HepG2 (cell line): ENCODE measurements around the gene MRPL2. TPM values are rescaled to one million over a fixed set of nuclear protein-coding genes. Genes with fewer than 3 reads are reported as not detected.
A peak's percentile ranks its signal among the peaks of the same experiment; 100 is the strongest.

ENCODE experiments used
- FOXK2 ChIP-seq: fragments of 450-650 bp; IDR thresholded peaks from 2 replicates; pipeline ENCODE4 v1.6.1; 2016
- HOXD1 ChIP-seq: sonication (generic); formaldehyde crosslinking; IDR thresholded peaks from 2 replicates; pipeline ENCODE4 v1.5.0; 2020; ENCODE audit warnings: missing genetic modification reagents
- KLF12 ChIP-seq: sonication (generic); formaldehyde crosslinking; IDR thresholded peaks from 2 replicates; pipeline ENCODE4 v1.4.0; 2020; ENCODE audit warnings: missing genetic modification reagents, borderline replicate concordance
- KLF16 ChIP-seq, 2 experiments: sonication (generic) in 1 of 2; formaldehyde crosslinking in 1 of 2; IDR thresholded peaks; 2 replicates each; pipeline versions ENCODE4 v1.6.1 to v1.8.0; 2016 to 2023; ENCODE audit warnings: missing genetic modification reagents in 2 of 2, missing compliant biosample characterization in 1 of 2
- MATR3 ChIP-seq: sonication (generic); formaldehyde crosslinking; IDR thresholded peaks from 2 replicates; pipeline ENCODE4 v1.4.0; 2020; ENCODE audit warnings: missing genetic modification reagents
- MIXL1 ChIP-seq: IDR thresholded peaks from 2 replicates; pipeline ENCODE4 v1.6.1; 2016
- SALL2 ChIP-seq: sonication (generic); formaldehyde crosslinking; IDR thresholded peaks from 2 replicates; pipeline ENCODE4 v1.8.1; 2023; ENCODE audit warnings: mild to moderate bottlenecking, missing genetic modification reagents, inconsistent platforms
- SOX13 ChIP-seq, 3 experiments: fragments of 450-650 bp in 1 of 3; sonication (generic) in 1 of 3; formaldehyde crosslinking in 1 of 3; IDR thresholded peaks in 2 of 3; conservative IDR thresholded peaks in 1 of 3; 2 replicates each; pipeline versions ENCODE4 v1.5.0 to v1.6.1; 2016 to 2020; ENCODE audit warnings: antibody characterized with exemption in 1 of 3, mild to moderate bottlenecking in 1 of 3, missing compliant biosample characterization in 1 of 3, missing genetic modification reagents in 1 of 3, moderate library complexity in 1 of 3
- SP1 ChIP-seq, 2 experiments: fragments of 450-650 bp in 1 of 2; sonication (generic) in 1 of 2; formaldehyde crosslinking in 1 of 2; IDR thresholded peaks; 2 replicates each; pipeline versions ENCODE4 v1.4.0 to v1.6.1; 2016 to 2020; ENCODE audit warnings: missing genetic modification reagents in 1 of 2
- SP5 ChIP-seq: IDR thresholded peaks from 2 replicates; pipeline ENCODE4 v1.6.1; 2016; ENCODE audit warnings: low read depth, borderline replicate concordance
- TAF1 ChIP-seq: sonication (generic); formaldehyde crosslinking; IDR thresholded peaks from 2 replicates; pipeline ENCODE4 v1.4.0; 2020; ENCODE audit warnings: missing genetic modification reagents
- TGIF2 ChIP-seq: IDR thresholded peaks from 2 replicates; pipeline ENCODE4 v1.6.1; 2016; ENCODE audit warnings: control low read depth, missing compliant biosample characterization
- ZNF160 ChIP-seq: sonication (generic); formaldehyde crosslinking; IDR thresholded peaks from 2 replicates; pipeline ENCODE4 v1.8.0; 2022; ENCODE audit warnings: mild to moderate bottlenecking, inconsistent platforms, missing genetic modification reagents
- polyA plus RNA-seq, 8 experiments: library from polyadenylated mRNA; depleted of rRNA in 3 of 8; stranded (reverse) in 7 of 8; unstranded in 1 of 8; fragments of >200 nt; fragmentation: Illumina TruSeq in 4 of 8; extraction: Trizol in 4 of 8; gene quantifications; 2 replicates each; pipeline versions ENCODE4 v1.2.1 to v1.2.3, GENCODE V29; 2011 to 2016; ENCODE audit warnings: low read depth in 4 of 8, missing spikeins in 1 of 8, mixed read lengths in 1 of 8; ENCODE audit not compliant: insufficient read depth in 1 of 8
- total RNA-seq, 5 experiments: library from RNA; depleted of rRNA; stranded (reverse); fragments of >200 nt; fragmentation: Illumina TruSeq; extraction: Trizol; gene quantifications; 2 replicates each; pipeline ENCODE4 v1.2.3, GENCODE V29; 2016; ENCODE audit warnings: low read depth in 1 of 5
- TF ChIP-seq, protein P1 (sequence below): sonication (generic); formaldehyde crosslinking; IDR thresholded peaks from 2 replicates; pipeline ENCODE4 v1.4.0; 2020; ENCODE audit warnings: low read depth, mild to moderate bottlenecking, missing genetic modification reagents
- TF ChIP-seq, protein P2 (sequence below): IDR thresholded peaks from 2 replicates; pipeline ENCODE4 v1.6.1; 2016; ENCODE audit warnings: missing compliant biosample characterization, missing genetic modification reagents, borderline replicate concordance
- TF ChIP-seq, protein P3 (sequence below): sonication (generic); formaldehyde crosslinking; IDR thresholded peaks from 2 replicates; pipeline ENCODE4 v1.4.0; 2020; ENCODE audit warnings: missing genetic modification reagents, borderline replicate concordance
- TF ChIP-seq, protein P4 (sequence below): sonication (generic); formaldehyde crosslinking; IDR thresholded peaks from 2 replicates; pipeline ENCODE4 v1.5.0; 2020; ENCODE audit warnings: missing genetic modification reagents
- TF ChIP-seq, protein P5 (sequence below): sonication (generic); formaldehyde crosslinking; IDR thresholded peaks from 2 replicates; pipeline ENCODE4 v1.5.1; 2020; ENCODE audit warnings: mild to moderate bottlenecking, missing genetic modification reagents, moderate library complexity

Gene MRPL2
- total and polyA plus RNA-seq, 2 of the 13 experiments (the other 11 are each of a cell fraction or from before 2014, with no cell fraction given), result 56.8 to 65.6 TPM

DNA sequence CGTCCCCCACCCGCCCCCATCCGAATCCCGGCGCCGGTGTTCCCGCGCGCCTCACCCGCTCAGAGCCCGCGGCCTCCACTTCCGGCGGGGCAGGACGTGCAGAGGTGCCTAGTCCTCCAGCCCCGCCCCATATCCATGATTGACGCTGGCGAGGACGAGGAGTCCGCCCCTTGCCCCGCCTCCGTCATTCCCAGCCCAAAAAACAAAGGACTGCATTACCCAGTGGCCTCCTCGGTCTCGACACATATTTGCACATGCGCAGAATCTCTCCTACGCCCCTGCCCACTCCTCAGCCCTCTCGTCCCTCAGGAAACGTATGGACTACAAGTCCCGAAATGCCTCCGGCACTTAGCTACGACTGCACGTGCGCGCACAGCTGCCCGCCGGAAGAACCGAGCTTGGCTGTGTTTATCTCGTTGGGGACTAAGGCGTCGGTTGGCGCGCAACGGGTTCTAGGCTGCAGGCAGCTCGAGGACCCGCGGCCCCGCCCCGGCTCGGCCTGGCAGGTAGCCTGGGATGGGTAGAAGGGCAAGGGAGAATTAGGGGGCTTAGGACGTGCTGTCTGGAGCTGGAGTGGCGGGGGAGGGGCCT is 45.3 kb downstream of the MRPL2 start, which contains the start of the genes KLHDC3 and MEA1 (continued):
- TF ChIP-seq, protein P1, sequence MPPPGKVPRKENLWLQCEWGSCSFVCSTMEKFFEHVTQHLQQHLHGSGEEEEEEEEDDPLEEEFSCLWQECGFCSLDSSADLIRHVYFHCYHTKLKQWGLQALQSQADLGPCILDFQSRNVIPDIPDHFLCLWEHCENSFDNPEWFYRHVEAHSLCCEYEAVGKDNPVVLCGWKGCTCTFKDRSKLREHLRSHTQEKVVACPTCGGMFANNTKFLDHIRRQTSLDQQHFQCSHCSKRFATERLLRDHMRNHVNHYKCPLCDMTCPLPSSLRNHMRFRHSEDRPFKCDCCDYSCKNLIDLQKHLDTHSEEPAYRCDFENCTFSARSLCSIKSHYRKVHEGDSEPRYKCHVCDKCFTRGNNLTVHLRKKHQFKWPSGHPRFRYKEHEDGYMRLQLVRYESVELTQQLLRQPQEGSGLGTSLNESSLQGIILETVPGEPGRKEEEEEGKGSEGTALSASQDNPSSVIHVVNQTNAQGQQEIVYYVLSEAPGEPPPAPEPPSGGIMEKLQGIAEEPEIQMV (CRISPR knock-in tag), result peak; percentile 40; the same call in 1 of the 2 replicates
- peak in 1 of 2 experiments; percentile 56; a peak in 2 of 4 replicates for TF ChIP-seq KLF16 (CRISPR knock-in tag; IDR thresholded peaks at IDR 0.05)
- TF ChIP-seq MATR3, result no peak
- 0 out of 2 replicates have a peak, but pooled peaks have one; percentile 2 for TF ChIP-seq SALL2 (CRISPR knock-in tag)
- TF ChIP-seq HOXD1 (CRISPR knock-in tag), result no peak
- peak; percentile 64; the same call in 1 of the 2 replicates for TF ChIP-seq TAF1 (CRISPR knock-in tag)
- peak; percentile 88 for TF ChIP-seq TGIF2
- TF ChIP-seq, protein P2, sequence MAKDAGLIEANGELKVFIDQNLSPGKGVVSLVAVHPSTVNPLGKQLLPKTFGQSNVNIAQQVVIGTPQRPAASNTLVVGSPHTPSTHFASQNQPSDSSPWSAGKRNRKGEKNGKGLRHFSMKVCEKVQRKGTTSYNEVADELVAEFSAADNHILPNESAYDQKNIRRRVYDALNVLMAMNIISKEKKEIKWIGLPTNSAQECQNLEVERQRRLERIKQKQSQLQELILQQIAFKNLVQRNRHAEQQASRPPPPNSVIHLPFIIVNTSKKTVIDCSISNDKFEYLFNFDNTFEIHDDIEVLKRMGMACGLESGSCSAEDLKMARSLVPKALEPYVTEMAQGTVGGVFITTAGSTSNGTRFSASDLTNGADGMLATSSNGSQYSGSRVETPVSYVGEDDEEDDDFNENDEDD, result peak; percentile 84
- no peak for TF ChIP-seq SOX13 (IDR thresholded peaks at IDR 0.05)
- peak in 1 of 2 experiments; percentile 33; a peak in 1 of 4 replicates for TF ChIP-seq SOX13 (CRISPR knock-in tag; conservative IDR thresholded peaks at IDR 0.05 in 1 of 2, IDR thresholded peaks at IDR 0.05 in 1 of 2)
- 0 out of 2 replicates have a peak, but pooled peaks have one; percentile 46 for TF ChIP-seq ZNF160 (CRISPR knock-in tag)
- TF ChIP-seq KLF12, result no peak
- TF ChIP-seq SP1 (IDR thresholded peaks at IDR 0.05), result no peak
- peak; percentile 82 for TF ChIP-seq SP1 (CRISPR knock-in tag; IDR thresholded peaks at IDR 0.05)
- TF ChIP-seq SP5 (CRISPR knock-in tag), result peak; percentile 86
- TF ChIP-seq, protein P3, sequence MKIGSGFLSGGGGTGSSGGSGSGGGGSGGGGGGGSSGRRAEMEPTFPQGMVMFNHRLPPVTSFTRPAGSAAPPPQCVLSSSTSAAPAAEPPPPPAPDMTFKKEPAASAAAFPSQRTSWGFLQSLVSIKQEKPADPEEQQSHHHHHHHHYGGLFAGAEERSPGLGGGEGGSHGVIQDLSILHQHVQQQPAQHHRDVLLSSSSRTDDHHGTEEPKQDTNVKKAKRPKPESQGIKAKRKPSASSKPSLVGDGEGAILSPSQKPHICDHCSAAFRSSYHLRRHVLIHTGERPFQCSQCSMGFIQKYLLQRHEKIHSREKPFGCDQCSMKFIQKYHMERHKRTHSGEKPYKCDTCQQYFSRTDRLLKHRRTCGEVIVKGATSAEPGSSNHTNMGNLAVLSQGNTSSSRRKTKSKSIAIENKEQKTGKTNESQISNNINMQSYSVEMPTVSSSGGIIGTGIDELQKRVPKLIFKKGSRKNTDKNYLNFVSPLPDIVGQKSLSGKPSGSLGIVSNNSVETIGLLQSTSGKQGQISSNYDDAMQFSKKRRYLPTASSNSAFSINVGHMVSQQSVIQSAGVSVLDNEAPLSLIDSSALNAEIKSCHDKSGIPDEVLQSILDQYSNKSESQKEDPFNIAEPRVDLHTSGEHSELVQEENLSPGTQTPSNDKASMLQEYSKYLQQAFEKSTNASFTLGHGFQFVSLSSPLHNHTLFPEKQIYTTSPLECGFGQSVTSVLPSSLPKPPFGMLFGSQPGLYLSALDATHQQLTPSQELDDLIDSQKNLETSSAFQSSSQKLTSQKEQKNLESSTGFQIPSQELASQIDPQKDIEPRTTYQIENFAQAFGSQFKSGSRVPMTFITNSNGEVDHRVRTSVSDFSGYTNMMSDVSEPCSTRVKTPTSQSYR (CRISPR knock-in tag), result peak; percentile 72; the same call in 1 of the 2 replicates
- peak; percentile 96 for TF ChIP-seq FOXK2
- TF ChIP-seq, protein P4, sequence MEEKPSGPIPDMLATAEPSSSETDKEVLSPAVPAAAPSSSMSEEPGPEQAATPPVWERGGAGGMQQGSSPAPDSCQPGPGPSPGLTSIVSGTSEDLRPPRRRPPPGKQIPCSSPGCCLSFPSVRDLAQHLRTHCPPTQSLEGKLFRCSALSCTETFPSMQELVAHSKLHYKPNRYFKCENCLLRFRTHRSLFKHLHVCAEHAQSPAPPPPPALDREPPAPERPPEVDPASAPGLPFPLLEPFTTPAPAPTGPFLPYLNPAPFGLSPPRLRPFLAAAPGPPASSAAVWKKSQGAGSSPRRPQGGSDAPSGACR (CRISPR knock-in tag), result peak; percentile 63; the same call in 1 of the 2 replicates
- peak; percentile 66; the same call in 1 of the 2 replicates for TF ChIP-seq MIXL1 (CRISPR knock-in tag)
- TF ChIP-seq, protein P5, sequence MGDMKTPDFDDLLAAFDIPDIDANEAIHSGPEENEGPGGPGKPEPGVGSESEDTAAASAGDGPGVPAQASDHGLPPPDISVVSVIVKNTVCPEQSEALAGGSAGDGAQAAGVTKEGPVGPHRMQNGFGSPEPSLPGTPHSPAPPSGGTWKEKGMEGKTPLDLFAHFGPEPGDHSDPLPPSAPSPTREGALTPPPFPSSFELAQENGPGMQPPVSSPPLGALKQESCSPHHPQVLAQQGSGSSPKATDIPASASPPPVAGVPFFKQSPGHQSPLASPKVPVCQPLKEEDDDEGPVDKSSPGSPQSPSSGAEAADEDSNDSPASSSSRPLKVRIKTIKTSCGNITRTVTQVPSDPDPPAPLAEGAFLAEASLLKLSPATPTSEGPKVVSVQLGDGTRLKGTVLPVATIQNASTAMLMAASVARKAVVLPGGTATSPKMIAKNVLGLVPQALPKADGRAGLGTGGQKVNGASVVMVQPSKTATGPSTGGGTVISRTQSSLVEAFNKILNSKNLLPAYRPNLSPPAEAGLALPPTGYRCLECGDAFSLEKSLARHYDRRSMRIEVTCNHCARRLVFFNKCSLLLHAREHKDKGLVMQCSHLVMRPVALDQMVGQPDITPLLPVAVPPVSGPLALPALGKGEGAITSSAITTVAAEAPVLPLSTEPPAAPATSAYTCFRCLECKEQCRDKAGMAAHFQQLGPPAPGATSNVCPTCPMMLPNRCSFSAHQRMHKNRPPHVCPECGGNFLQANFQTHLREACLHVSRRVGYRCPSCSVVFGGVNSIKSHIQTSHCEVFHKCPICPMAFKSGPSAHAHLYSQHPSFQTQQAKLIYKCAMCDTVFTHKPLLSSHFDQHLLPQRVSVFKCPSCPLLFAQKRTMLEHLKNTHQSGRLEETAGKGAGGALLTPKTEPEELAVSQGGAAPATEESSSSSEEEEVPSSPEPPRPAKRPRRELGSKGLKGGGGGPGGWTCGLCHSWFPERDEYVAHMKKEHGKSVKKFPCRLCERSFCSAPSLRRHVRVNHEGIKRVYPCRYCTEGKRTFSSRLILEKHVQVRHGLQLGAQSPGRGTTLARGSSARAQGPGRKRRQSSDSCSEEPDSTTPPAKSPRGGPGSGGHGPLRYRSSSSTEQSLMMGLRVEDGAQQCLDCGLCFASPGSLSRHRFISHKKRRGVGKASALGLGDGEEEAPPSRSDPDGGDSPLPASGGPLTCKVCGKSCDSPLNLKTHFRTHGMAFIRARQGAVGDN (CRISPR knock-in tag), result peak; percentile 81
